Calu3 (cell line): ENCODE data around the gene CSTA. TPM values are rescaled to one million over a fixed set of nuclear protein-coding genes. Genes with fewer than 3 reads are reported as not detected.
A peak's percentile ranks its signal among the peaks of the same experiment; 100 is the strongest.
"Not testable (repeated sequence)": the region's sequence is repeated elsewhere in the genome, so short reads cannot be mapped to it uniquely, and the experiment has no call there.

Experiments
- BruUV-seq: library from RNA; stranded (reverse); fragments of 400-500 nt; replicated peaks from 2 replicates; lab custom pipeline; 2021; lab: Mats Ljungman, UMichigan
- CTCF ChIA-PET: fragments of 300-600 bp; sonication (Branson Sonifier 250); formaldehyde crosslinking; loops from one replicate; lab custom pipeline; 2022; ENCODE audit warnings: antibody characterized with exemption; lab: Charles Lee
- DNase-seq: peaks from one replicate; pipeline ENCODE4 v3.0.0; 2022
- H3K27ac Mint-ChIP-seq: one replicate; pipeline ENCODE4 v1.8.0; 2022; ENCODE audit warnings: mixed read lengths; ENCODE audit not compliant: unreplicated experiment
- H3K27me3 Mint-ChIP-seq: one replicate; pipeline ENCODE4 v1.8.0; 2022; ENCODE audit warnings: mixed read lengths; ENCODE audit not compliant: unreplicated experiment
- H3K36me3 Mint-ChIP-seq: one replicate; pipeline ENCODE4 v1.8.0; 2022; ENCODE audit warnings: mild to moderate bottlenecking, moderate library complexity, mixed read lengths; ENCODE audit not compliant: insufficient read depth, unreplicated experiment
- H3K4me1 Mint-ChIP-seq: one replicate; pipeline ENCODE4 v1.8.0; 2022; ENCODE audit warnings: mild to moderate bottlenecking, low read depth, mixed read lengths; ENCODE audit not compliant: unreplicated experiment
- H3K4me3 Mint-ChIP-seq: one replicate; pipeline ENCODE4 v1.8.0; 2022; ENCODE audit warnings: mild to moderate bottlenecking, low read depth, moderate library complexity, mixed read lengths; ENCODE audit not compliant: unreplicated experiment
- H3K9me3 Mint-ChIP-seq: one replicate; pipeline ENCODE4 v1.8.0; 2022; ENCODE audit warnings: low read depth, mixed read lengths; ENCODE audit not compliant: unreplicated experiment
- CTCF ChIP-seq: fragments of 200-600 bp; IDR thresholded peaks from one replicate; pipeline ENCODE4 v1.8.0; 2022; ENCODE audit warnings: antibody characterized with exemption; ENCODE audit not compliant: unreplicated experiment
- intact Hi-C: fragments of 100-400 bp; cut with micrococcal nuclease; formaldehyde crosslinking; loops from one replicate; pipeline ENCODE4 v1.10.0; 2022; ENCODE audit not compliant: unreplicated experiment
- total RNA-seq: library from RNA; stranded (reverse); gene quantifications from 2 replicates; pipeline ENCODE4 v1.2.3, GENCODE V29; 2022

The CSTA gene
- total RNA-seq, 1 experiment from 2014 or later = not detected

GRCh38 chr3:122362026-122362425 is 37.0 kb downstream of the CSTA start:
- no peaks in the 10 kb centered on the region for H3K27me3 Mint-ChIP-seq
- H3K4me1 Mint-ChIP-seq = peaks cover 27% of the 10 kb centered on the region
- no peak overlapping the region for H3K27ac Mint-ChIP-seq
- no peaks in the 10 kb centered on the region for H3K9me3 Mint-ChIP-seq
- intact Hi-C loops = no loop called here
- TF ChIP-seq CTCF = no peak
- BruUV-seq = no TSS peak
- no peak for DNase-seq
- CTCF ChIA-PET = no interaction called here
- no peak overlapping the region for H3K4me3 Mint-ChIP-seq
- peaks cover 7% of the 10 kb centered on the region for H3K36me3 Mint-ChIP-seq

- no peak for TF ChIP-seq CTCF
- no TSS peak for BruUV-seq
- Mint-ChIP-seq H3K27me3 (no peaks in the 10 kb centered on the region), H3K4me1 (peaks cover 30% of the 10 kb centered on the region), H3K27ac (peak overlapping the region; percentile 25), H3K9me3 (no peaks in the 10 kb centered on the region), H3K4me3 (no peak overlapping the region), H3K36me3 (peaks cover 10% of the 10 kb centered on the region)
- intact Hi-C loops = no loop called here
- CTCF ChIA-PET = interaction anchor here (2.8 kb wide), 1 partner anchor 19 kb away, joined by 17 read pairs; the partner anchor contains the start of genes FAM162A and MIX23
- DNase-seq = no peak
Observed at GRCh38 chr3:122364490-122364889, 39.4 kb downstream of the CSTA start.

GRCh38 chr3:122365073-122365472 is 40.0 kb downstream of the CSTA start:
- Mint-ChIP-seq H3K27me3 (no peaks in the 10 kb centered on the region), H3K36me3 (peaks cover 11% of the 10 kb centered on the region), H3K4me3 (peak overlapping the region; percentile 36), H3K9me3 (no peaks in the 10 kb centered on the region), H3K27ac (peak overlapping the region; percentile 85), H3K4me1 (peaks cover 30% of the 10 kb centered on the region)
- DNase-seq = no peak
- no peak for TF ChIP-seq CTCF
- intact Hi-C loops = no loop called here
- CTCF ChIA-PET = interaction anchor here (2.0 to 2.8 kb wide), 2 partner anchors 19 to 59 kb away, joined by 5 to 17 read pairs; partner anchors contain the start of genes FAM162A and MIX23
- BruUV-seq = TSS peak; percentile 18

GRCh38 chr3:122365582-122366378 is 40.7 kb downstream of the CSTA start:
- DNase-seq = peak; percentile 36
- Mint-ChIP-seq H3K4me1 (peaks cover 30% of the 10 kb centered on the region), H3K36me3 (peaks cover 11% of the 10 kb centered on the region), H3K27ac (peak overlapping the region; percentile 85), H3K4me3 (peak overlapping the region; percentile 36)
- CTCF ChIA-PET = interaction anchor here (1.0 to 2.8 kb wide), 3 partner anchors 18 to 264 kb away, joined by 3 to 17 read pairs (median 5); partner anchors contain the start of genes FAM162A and MIX23
- H3K27me3 Mint-ChIP-seq, intact Hi-C loops, BruUV-seq, H3K9me3 Mint-ChIP-seq: not testable (repeated sequence)
